MM.1S (cell line): ENCODE results near the gene CREB3L2.

ENCODE experiments used
- EZH2 ChIP-seq: fragments of 300-600 bp; sonication (generic); optimal IDR thresholded peaks from 2 replicates; pipeline ENCODE3; 2017; ENCODE audit warnings: low read depth, mild to moderate bottlenecking, antibody characterized with exemption, low read length, mixed read lengths
- EZH2phosphoT487 ChIP-seq: fragments of 300-600 bp; sonication (generic); IDR thresholded peaks from 2 replicates; pipeline ENCODE4 v1.6.1; 2018; ENCODE audit warnings: antibody characterized with exemption, low read length
- TF ChIP-seq, protein P1 (sequence below): fragments of 300-600 bp; sonication (generic); IDR thresholded peaks from 2 replicates; pipeline ENCODE4 v1.5.1; 2016; ENCODE audit warnings: antibody characterized with exemption, low read length, mixed read lengths

DNA sequence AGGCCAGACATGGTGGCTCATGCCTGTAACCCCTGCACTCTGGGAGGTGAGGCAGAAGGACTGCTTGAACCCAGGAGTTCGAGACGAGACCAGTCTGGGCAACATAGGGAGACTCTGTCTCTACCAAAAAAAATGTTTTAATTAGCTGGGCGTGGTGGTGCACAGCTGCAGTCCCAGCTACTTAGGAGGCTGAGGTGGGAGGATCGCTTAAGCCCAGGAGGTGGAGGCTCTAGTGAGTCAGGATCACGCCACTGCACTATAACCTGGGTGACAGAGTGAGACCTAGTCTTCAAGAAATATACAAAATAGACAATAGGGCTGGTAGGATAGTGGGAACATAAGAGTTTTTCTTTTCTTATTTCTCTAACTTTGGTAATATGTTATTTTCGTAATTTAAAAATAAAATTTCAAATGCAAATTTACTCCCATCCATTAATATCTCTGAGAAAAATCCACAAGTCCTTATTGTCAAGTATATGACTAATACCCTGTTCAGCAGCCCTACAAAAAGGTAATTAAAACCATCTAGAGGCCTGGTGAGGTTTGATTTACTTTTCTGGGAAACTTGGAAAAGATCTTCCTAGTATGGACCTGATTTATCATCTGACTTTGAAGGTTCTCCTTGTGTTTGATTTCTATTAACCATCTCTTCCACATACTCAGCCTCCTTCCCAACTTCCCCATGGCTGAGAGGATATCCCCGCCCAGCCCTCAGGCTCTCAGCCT is 50.0 kb downstream of the CREB3L2 start:
- TF ChIP-seq EZH2: no peak
- TF ChIP-seq, protein P1, sequence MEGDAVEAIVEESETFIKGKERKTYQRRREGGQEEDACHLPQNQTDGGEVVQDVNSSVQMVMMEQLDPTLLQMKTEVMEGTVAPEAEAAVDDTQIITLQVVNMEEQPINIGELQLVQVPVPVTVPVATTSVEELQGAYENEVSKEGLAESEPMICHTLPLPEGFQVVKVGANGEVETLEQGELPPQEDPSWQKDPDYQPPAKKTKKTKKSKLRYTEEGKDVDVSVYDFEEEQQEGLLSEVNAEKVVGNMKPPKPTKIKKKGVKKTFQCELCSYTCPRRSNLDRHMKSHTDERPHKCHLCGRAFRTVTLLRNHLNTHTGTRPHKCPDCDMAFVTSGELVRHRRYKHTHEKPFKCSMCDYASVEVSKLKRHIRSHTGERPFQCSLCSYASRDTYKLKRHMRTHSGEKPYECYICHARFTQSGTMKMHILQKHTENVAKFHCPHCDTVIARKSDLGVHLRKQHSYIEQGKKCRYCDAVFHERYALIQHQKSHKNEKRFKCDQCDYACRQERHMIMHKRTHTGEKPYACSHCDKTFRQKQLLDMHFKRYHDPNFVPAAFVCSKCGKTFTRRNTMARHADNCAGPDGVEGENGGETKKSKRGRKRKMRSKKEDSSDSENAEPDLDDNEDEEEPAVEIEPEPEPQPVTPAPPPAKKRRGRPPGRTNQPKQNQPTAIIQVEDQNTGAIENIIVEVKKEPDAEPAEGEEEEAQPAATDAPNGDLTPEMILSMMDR: no peak
- no peak for TF ChIP-seq EZH2phosphoT487
